OCI-LY1 (cell line): Measurements from ENCODE around the gene MEAF6.

Source experiments
- EZH2 ChIP-seq: fragments of 200-600 bp; sonication (generic), shearing (Covaris generic); IDR thresholded peaks from 2 replicates; pipeline ENCODE4 v1.8.0; 2017; ENCODE audit warnings: borderline replicate concordance, mixed run types, mild to moderate bottlenecking, antibody characterized with exemption, low read length, moderate library complexity, mixed read lengths
- TF ChIP-seq, protein P1 (sequence below): fragments of 200-600 bp; sonication (generic), shearing (Covaris generic); IDR thresholded peaks from 2 replicates; pipeline ENCODE4 v1.5.1; 2017; ENCODE audit warnings: mild to moderate bottlenecking, antibody characterized with exemption, low read length, moderate library complexity, mixed read lengths

DNA sequence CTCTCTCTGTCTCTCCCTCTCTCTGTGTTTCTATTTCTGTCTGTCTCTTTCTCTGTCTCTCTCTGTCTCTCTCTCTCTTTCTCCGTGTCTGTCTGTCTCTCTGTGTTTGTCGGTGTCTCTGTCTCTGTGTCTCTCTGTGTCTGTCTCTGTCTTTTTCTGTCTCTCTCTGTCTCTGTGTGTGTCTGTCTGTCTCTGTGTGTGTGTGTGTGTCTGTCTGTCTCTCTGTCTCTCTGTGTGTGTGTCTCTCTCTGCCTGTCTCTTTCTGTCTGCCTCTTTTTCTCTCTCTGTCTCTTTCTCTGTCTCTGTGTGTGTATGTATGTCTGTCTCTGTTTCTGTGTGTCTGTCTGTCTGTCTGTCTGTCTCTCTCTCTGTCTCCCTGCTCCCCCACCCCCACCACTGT lies 71.9 kb downstream of the MEAF6 start:
- TF ChIP-seq, protein P1, sequence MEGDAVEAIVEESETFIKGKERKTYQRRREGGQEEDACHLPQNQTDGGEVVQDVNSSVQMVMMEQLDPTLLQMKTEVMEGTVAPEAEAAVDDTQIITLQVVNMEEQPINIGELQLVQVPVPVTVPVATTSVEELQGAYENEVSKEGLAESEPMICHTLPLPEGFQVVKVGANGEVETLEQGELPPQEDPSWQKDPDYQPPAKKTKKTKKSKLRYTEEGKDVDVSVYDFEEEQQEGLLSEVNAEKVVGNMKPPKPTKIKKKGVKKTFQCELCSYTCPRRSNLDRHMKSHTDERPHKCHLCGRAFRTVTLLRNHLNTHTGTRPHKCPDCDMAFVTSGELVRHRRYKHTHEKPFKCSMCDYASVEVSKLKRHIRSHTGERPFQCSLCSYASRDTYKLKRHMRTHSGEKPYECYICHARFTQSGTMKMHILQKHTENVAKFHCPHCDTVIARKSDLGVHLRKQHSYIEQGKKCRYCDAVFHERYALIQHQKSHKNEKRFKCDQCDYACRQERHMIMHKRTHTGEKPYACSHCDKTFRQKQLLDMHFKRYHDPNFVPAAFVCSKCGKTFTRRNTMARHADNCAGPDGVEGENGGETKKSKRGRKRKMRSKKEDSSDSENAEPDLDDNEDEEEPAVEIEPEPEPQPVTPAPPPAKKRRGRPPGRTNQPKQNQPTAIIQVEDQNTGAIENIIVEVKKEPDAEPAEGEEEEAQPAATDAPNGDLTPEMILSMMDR: no peak
- no peak for TF ChIP-seq EZH2
